ENCODE data around the gene PAPOLB. TPM values are rescaled to one million over a fixed set of nuclear protein-coding genes. Genes with fewer than 3 reads are reported as not detected.

PAPOLB gene
- total RNA-seq, 6 donors from 2014 or later = 0.10 to 2.1 (median 0.39) TPM

DNA sequence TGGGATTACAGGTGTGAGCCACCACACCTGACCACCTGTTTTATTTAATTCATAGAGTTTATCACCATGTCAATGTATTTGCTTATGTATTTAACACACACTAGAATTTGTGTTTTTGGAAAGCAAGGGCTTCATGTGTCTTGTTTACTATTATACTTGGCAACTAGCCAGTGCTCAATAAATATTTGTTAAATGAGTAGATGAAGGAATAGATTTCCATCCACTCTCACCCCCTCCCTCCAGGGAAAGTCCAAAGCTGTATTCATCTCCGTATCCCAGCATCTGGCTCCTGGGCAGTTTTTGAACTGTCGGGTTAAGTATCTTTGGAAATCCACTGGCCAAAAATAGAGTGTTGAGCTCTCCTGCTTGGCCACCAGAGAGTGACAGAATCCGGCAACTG, 26.3 kb upstream of the PAPOLB start:
- Histone ChIP-seq H3K4me1 (peaks cover 0 to 10% (median 1%) of the 10 kb centered on the region in 4 donors), H3K27me3 (peaks cover 0 to 8% (median 0%) of the 10 kb centered on the region in 4 donors), H3K36me3 (no peaks in the 10 kb centered on the region), H3K27ac (no peak overlapping the region), H3K4me3 (no peak overlapping the region), H3K9me3 (no peaks in the 10 kb centered on the region)
- no peak for DNase-seq
- WGBS, 2 donors = 74 to 78% methylated on average over 3 of the region's 3 CpGs
- no peak for ATAC-seq (ENCODE audit: low FRiP score in 2 of 2)
- no peak for TF ChIP-seq POLR2AphosphoS5 (IDR thresholded peaks at IDR 0.05)
- no peak for TF ChIP-seq POLR2A (IDR thresholded peaks at IDR 0.05)
- no peak for TF ChIP-seq EP300 (IDR thresholded peaks at IDR 0.05)
- TF ChIP-seq, protein P1, sequence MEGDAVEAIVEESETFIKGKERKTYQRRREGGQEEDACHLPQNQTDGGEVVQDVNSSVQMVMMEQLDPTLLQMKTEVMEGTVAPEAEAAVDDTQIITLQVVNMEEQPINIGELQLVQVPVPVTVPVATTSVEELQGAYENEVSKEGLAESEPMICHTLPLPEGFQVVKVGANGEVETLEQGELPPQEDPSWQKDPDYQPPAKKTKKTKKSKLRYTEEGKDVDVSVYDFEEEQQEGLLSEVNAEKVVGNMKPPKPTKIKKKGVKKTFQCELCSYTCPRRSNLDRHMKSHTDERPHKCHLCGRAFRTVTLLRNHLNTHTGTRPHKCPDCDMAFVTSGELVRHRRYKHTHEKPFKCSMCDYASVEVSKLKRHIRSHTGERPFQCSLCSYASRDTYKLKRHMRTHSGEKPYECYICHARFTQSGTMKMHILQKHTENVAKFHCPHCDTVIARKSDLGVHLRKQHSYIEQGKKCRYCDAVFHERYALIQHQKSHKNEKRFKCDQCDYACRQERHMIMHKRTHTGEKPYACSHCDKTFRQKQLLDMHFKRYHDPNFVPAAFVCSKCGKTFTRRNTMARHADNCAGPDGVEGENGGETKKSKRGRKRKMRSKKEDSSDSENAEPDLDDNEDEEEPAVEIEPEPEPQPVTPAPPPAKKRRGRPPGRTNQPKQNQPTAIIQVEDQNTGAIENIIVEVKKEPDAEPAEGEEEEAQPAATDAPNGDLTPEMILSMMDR (IDR thresholded peaks at IDR 0.05) = no peak

DNA sequence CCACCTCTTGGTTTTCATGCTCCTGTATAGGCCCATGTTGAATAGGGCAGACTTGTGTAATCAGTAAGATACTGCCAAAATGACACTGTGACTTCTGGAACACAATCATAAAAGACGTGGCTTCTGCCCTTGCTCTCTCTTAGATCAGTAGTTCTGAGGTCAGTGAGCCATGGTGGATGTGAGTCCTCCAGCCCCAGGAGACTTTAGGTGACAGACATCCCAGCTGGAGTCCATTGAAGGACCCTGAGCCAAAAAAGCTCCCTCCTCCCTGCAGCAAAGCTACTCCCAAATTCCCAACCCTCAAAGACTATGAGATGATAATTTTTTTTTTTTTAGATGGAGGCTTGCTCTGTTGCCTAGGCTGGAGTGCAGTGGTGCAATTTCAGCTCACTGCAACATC, 24.8 kb upstream of the PAPOLB start:
- no peak for DNase-seq
- Histone ChIP-seq H3K4me1 (peaks cover 4 to 25% (median 11%) of the 10 kb centered on the region in 4 donors), H3K27ac (no peak overlapping the region), H3K36me3 (no peaks in the 10 kb centered on the region), H3K4me3 (no peak overlapping the region), H3K27me3 (peaks cover 0 to 9% (median 0%) of the 10 kb centered on the region in 4 donors), H3K9me3 (no peaks in the 10 kb centered on the region)
- ATAC-seq (ENCODE audit: low FRiP score in 2 of 2) = no peak
- WGBS, 2 donors = 50 to 56% methylated on average over 1 of the region's 1 CpG
- TF ChIP-seq POLR2A (IDR thresholded peaks at IDR 0.05) (no peak), POLR2AphosphoS5 (IDR thresholded peaks at IDR 0.05) (no peak), EP300 (IDR thresholded peaks at IDR 0.05) (no peak)
- TF ChIP-seq, protein P1 (IDR thresholded peaks at IDR 0.05) = no peak

DNA sequence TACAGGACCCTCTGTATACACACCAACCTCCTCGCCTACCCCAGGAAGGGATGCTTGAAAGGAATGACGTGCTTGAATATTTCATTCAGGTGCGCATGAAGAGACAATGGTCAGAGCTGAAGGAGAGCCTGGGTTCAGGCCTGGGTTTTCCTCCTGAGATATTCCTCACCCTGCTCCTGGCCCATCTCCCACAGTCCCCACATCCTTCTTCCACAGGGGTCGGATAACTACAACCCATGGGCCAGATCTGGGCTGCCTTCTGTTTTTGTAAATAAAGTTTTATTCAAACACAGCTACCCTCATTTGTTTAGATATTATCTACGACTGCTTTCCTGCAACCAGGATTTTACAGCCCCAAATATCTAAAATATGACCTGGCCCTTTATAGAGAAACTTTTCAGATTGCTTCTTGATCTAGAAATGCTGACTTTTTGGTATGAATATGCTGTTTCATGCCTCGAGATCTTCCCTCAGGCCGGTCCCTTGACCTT, 23.5 kb upstream of the PAPOLB start:
- Histone ChIP-seq H3K27ac (no peak overlapping the region), H3K4me3 (no peak overlapping the region), H3K9me3 (no peaks in the 10 kb centered on the region), H3K4me1 (peaks cover 7 to 33% (median 15%) of the 10 kb centered on the region in 4 donors), H3K36me3 (no peaks in the 10 kb centered on the region), H3K27me3 (peaks cover 0 to 9% (median 0%) of the 10 kb centered on the region in 4 donors)
- DNase-seq = no peak
- 83 to 87% methylated on average over 7 of the region's 7 CpGs for WGBS, 2 donors
- TF ChIP-seq POLR2A (IDR thresholded peaks at IDR 0.05) = no peak
- TF ChIP-seq, protein P1 (IDR thresholded peaks at IDR 0.05) = no peak
- no peak for TF ChIP-seq POLR2AphosphoS5 (IDR thresholded peaks at IDR 0.05)
- TF ChIP-seq EP300 (IDR thresholded peaks at IDR 0.05) = no peak
- ATAC-seq (ENCODE audit: low FRiP score in 2 of 2) = no peak

DNA sequence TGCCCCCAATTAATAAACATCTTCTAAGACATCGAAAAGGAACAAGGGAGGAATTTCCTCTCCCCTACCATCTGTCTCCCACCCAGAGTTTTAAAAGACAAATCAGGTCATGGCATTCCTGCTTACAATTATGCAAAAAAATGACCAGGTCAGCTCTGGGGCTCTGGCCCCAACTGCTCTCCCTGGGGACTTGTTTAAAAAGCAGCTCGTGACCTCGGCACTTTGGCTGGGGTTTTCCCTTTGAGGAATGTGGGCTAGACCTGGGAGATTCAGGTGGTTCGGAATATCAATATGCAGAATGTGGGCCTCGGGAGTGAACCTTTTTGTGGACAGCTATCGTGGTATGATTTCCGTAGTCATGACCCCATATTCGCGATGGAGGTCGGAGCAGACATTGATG, 22.3 kb upstream of the PAPOLB start:
- 80 to 88% methylated on average over 10 of the region's 10 CpGs for WGBS, 2 donors
- H3K27ac ChIP-seq = no peak overlapping the region
- H3K9me3 ChIP-seq = no peaks in the 10 kb centered on the region
- ATAC-seq (ENCODE audit: low FRiP score in 2 of 2) = no peak
- peaks cover 0 to 9% (median 0%) of the 10 kb centered on the region in 4 donors for H3K27me3 ChIP-seq
- no peak for TF ChIP-seq POLR2A (IDR thresholded peaks at IDR 0.05)
- TF ChIP-seq POLR2AphosphoS5 (IDR thresholded peaks at IDR 0.05) = no peak
- TF ChIP-seq, protein P1 (IDR thresholded peaks at IDR 0.05) = no peak
- H3K36me3 ChIP-seq = no peaks in the 10 kb centered on the region
- DNase-seq = no peak
- peaks cover 10 to 41% (median 21%) of the 10 kb centered on the region in 4 donors for H3K4me1 ChIP-seq
- H3K4me3 ChIP-seq = peak overlapping the region in 1 of 4 donors; percentile 81

Data from upper lobe of left lung (tissue), 6 donors.